ENCODE data around the gene TAB3.
"Not testable (repeated sequence)": the region's sequence is repeated elsewhere in the genome, so short reads cannot be mapped to it uniquely, and the experiment has no call there.

TAB3 gene

DNA sequence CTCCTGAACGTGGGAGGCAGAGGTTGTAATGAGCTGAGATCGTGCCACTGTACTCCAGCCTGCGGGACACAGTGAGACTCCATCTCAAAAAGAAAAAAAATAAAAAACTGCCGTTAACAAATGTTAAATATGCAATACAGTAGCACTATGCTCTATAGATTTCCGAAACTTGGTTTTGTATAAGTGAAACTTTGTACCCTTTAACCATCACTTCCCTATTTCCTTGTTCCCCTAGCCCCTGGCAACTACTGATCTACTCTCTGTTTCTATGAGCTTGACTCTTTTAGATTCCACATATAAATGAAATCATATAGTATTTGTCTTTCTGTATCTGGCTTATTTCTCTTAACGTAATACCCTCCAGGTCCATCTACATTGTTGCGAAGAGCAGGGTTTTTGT, 74.1 kb downstream of the TAB3 start:
- no peak for DNase-seq (ENCODE audit: low read depth)

DNA sequence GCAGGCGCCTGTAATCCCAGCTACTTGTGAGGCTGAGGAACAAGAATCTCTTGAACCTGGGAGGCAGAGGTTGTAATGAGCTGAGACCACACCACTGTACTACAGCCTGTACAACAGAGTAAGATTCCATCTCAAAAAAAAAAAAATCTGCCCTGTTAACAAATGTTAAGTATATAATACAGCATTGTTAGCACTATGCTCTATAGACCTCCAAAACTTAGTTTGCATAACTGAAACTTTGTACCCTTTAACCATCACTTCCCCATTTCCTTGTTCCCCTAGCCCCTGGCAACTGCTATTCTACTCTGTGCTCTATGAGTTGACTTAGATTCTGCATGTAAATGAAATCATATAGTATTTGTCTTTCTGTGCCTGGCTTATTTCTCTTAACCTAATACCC, 76.7 kb downstream of the TAB3 start:
- no peak for DNase-seq (ENCODE audit: low read depth)

DNA sequence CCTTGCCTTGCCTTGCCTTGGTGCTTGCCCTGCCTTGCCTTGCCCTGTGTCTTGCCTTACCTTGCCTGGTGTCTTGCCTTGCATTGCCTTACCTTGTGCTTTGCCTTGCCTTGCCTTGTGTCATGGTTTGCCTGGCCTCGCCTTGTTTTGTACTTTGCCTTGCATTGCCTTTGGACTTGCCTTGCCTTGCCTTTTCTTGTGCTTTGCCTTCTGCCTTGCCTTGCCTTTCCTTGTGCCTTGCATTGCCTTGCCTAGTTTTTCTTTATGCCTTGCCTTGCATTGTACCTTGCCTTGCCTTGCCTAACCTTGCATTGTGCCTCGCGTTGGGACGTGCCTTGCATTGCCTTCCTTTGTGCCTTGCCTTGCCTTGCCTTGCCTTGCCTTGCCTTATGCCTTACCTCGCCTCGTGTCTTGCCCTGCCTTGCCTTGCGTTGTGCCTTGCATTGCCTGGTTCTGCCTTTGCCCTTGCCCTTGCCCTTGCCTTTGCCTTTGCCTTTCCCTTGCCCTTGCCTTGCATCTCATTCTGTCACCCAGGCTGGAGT, 82.8 kb downstream of the TAB3 start:
- DNase-seq (ENCODE audit: low read depth), result no peak

DNA sequence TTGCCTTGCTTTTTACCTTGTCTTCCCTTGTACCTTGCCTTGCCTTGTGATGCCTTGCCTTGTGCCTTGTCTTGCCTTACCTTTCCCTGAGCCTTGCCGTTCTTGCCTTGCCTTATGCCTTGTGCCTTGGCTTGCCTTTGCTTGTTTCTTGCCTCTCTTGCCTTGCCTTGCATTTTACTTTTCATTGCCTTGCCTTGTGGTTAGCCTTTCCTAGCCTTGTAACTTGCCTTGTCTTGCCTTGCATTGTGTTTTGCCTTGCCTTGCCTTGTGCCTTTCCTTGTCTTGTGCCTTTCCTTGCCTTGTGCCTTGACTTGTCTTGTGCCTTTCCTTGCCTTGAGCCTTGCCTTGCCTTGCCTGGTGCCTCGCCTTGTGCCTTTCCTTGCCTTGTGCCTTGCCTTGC, 84.6 kb downstream of the TAB3 start:
- DNase-seq (ENCODE audit: low read depth), result no peak

DNA sequence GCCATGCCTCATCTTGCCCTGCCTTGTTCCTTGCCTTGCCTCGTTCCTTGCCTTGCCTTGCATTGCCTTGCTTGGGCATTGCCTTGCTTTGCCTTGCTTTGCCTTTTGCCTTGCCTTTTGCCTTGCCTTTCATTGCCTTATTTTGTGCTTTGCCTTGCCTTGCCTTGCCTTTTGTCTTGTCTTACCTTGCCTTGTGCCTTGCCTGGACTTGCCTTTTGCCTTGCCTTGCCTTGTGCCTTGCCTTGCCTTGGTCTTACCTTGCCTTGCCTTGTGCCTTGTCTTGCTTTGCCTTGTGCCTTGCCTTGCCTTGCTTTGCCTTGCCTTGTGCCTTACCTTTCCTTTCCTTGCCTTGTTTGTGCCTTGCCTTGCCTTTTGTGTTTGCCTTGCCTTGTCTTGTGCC, 88.2 kb downstream of the TAB3 start:
- DNase-seq (ENCODE audit: low read depth), result no peak

DNA sequence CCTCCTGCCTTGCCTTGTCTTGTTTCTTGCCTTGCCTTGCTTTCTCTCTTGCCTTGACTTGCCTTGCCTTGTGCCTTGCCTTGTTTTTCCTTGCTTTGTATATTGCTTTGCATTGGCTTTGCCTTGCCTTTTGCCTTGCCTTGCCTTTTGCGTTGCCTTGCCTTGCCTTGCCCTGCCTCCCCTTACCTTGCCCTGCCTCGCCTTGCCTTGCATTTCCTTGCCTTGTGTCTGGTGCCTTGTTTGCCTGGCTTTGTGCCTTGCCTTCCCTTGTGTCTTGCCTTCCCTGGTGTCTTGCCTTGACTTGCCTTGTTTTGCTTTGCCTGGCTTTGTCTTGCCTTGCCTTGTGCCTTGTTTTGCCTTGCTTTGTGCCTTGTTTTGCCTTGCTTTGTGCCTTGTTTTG, 89.7 kb downstream of the TAB3 start:
- DNase-seq (ENCODE audit: low read depth), result no peak

DNA sequence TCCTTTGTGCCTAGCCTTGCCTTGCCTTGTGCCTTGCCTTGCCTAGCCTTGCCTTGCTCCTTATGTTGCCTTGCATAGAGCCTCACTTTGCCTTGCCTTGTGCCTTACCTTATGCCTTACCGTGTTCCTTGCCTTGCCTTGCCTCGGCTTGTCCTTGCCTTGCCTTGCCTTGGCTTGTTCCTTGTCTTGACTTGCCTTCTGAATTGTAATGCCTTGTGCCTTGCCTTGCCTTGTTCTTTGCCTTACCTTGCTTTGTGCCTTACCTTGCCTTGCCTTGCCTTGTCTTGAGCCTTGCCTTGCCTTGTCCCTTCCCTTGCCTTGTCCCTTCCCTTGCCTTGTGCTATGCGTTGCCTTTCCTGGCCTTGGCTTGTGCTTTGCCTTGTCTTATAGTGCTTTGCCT, 90.2 kb downstream of the TAB3 start:
- DNase-seq (ENCODE audit: low read depth), result no peak

DNA sequence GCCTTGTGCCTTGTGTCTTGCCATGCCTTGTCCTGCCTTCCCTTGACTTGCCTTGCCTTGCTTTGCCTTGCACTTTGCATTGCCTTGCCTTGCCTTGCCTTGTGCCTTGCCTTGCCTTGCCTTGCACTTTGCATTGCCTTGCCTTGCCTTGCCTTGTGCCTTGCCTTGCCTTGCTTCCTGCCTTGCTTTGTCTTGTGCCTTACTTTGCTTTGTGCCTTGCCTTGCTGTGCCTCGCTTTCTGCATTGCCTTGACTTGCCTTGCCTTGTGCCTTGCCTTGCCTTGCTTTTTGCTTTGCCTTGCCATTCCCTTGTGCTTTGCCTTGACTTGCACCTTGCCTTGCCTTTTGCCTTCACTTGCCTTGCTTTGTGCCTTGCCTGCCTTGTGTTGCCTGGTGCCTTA, 91.8 kb downstream of the TAB3 start:
- not testable (repeated sequence) for DNase-seq (ENCODE audit: low read depth)

DNA sequence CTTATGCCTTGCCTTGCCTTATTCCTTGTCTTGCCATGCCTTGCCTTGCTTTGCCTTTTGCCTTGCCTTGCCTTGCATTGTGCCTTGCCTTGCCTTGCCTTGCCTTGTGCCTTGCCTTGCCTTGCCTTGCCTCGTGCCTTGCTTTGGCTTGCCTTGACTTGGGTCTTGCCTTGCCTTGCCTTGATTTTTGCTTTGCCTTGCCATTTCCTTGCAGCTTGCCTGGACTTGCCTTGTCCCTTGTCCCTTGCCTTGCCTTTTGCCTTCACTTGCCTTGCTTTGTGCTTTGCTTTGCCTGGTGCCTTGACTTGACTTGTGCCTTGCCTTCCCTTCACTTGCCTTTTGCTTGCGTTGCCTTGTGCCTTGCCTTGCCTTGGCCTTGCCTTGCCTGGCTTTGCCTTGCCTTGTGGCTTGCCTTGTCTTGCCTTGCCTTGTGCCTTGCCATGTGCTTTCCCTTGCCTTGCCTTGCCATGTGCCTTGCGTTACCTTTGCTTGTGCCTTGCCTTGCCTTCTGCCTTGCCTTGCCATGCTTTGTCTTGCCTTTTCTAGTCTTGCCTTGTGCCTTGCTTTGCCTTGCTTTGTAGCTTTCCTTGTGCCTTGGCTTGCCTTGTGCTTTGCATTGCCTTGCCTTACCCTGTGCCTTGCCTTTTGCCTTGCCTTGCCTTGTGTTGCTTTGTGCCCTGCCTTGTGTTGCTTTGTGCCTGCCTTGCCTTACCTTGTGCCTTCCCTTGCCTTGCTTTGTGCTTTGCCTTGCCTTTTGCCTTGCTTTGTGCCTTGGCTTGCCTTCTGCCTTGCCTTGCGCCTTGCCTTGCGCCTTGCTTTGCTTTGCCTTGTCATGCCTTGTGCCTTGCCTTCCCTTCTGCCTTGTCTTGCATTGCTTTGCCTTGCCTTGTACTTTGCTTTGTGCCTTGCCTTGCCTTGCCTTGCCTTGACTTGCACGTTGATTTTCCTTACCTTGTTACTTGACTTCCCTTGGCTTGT, 92.8 kb downstream of the TAB3 start:
- DNase-seq (ENCODE audit: low read depth), result no peak

DNA sequence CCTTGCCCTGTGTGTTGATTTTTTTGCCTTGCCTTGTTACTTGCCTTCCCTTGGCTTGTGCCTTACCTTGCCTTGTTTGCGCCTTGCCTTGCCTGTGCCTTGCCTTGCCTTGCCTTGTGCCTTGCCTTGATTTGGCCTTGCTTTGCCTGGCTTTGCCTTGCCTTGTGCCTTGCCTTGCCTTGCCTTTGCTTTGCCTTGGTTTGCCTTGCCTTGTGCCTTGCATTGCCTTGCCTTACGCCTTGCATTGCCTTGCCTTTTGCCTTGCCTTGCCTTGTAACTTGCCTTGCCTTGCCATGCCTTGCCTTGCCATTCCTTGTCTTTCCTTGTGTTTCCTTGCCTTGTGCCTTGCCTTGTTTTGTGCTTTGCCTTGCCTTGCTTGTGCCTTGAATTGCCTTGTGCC, 94.6 kb downstream of the TAB3 start:
- no peak for DNase-seq (ENCODE audit: low read depth)

DNA sequence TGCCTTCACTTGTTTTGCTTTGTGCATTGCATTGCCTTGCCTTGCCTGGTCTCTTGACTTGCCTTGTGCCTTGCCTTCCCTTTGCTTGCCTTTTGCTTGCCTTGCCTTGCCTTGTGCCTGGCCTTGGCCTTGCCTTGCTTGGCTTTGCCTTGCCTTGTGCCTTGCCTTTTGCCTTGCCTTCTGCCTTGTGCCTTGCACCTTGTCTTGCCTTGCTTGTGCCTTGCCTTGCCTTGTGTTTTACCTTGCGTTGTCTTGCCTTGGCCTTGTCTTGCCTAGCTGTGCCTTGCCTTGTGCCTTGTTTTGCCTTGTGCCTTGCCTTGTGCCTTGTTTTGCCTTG, 95.3 kb downstream of the TAB3 start:
- DNase-seq (ENCODE audit: low read depth), result no peak

DNA sequence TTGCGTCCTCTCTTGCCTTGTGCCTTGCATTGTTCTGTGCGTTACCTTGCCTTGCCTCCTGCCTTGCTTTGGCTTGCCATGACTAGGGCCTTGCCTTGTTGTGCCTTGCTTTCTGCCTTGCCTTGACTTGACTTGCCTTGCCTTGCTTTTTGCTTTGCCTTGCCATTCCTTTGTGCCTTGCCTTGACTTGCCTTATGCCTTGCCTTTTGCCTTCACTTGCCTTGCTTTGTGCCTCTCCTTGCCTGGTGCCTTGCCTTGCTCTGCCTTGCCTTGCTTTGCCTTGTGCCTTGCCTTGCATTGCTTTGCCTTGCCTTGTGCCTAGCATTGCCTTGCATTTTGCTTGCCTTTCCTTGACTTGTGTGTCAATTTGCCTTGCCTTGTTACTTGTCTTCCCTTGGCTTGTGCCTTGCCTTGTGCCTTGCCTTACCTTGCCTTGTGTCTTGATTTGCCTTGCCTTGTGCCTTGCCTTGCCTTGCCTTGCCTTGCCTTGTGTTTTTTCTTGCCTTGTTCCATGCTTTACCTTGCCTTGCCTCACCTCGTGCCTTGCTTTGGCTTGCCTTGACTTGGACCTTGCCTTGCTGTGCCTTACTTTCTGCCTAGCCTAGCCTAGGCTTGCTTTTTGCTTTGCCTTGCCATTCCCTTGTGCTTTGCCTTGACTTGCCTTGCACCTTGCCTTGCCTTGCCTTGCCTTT, 95.8 kb downstream of the TAB3 start:
- no peak for DNase-seq (ENCODE audit: low read depth)

DNA sequence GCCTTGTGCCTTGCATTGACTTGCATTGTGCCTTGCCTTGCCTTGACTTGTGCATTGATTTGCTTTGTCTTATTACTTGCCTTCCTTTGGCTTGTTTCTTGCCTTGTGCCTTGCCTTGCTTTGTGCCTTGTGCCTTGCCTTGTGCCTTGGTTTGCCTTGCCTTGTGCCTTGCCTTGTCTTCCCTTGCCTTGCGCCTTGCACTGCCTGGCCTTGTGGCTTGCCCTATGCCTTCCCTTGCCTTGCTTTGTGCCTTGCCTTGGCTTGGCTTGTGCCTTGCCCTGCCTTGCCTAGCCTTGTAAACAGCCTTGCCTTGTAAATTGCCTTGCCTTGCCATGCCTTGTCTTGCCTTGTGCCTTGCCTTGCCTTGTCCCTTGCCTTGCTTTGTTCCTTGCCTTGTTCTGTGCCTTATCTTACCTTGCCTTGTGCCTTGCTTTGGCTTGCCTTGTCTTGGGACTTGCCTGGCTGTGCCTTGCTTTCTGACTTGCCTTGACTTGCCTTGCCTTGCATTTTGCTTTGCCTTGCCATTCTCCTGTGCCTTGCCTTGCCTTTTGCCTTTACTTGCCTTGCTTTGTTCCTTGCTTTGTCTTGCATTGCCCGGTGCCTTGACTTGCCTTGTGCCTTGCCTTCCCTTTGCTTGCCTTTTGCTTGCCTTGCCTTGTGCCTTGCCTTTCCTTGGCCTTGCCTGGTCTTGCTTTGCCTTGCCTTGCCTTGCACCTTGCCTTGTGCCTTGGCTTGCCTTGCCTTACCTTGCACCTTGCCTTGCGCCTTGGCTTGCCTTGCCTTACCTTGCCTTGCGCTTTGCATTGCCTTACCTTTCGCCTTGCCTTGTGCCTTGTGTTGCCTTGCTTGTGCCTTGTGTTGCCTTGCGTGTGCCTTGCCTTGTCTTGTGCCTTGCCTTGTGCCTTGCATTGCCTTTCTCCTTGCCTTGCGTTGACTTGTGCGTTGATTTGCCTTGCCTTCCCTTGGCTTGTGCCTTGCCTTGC, 97.5 kb downstream of the TAB3 start:
- DNase-seq (ENCODE audit: low read depth), result no peak

DNA sequence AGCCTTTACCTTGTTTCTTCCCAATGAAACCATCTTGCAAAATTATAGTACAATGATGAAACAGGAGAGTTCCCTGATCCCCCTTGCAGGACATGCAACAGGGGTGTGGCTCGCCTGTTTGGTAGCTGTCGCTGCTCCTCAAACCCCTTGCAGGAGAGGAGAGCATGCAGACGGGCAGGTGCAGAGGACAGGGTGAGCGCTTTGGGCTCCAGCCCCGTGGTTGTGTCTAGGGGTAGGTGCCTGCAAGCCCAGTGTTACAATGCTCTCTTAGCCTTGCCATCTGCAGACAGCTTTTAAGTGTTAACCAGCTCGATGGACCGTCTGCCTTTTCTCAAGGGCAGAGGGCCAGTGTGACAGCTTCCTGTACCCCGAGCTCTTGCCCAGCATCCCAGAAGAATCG, 102.0 kb downstream of the TAB3 start:
- DNase-seq (ENCODE audit: low read depth), result no peak

DNA sequence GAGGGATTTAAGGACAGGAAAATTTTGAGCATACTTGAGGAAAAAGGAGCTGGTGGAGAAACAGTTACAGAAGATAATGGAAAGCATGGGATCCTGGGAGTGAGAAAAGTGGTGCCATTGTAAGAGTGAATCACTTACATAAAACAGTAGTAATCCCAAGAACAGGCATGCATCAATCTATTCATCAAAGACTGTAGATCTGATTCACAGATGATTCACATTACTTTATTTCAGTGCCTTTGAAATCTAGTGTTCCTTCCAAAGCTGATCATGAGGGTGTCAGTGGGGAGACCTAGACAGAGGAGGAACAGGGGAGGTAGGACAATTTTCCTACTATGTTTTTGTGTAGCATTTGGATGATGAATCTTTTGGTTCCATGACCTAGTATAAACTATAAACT, 102.7 kb downstream of the TAB3 start:
- no peak for DNase-seq (ENCODE audit: low read depth)

DNA sequence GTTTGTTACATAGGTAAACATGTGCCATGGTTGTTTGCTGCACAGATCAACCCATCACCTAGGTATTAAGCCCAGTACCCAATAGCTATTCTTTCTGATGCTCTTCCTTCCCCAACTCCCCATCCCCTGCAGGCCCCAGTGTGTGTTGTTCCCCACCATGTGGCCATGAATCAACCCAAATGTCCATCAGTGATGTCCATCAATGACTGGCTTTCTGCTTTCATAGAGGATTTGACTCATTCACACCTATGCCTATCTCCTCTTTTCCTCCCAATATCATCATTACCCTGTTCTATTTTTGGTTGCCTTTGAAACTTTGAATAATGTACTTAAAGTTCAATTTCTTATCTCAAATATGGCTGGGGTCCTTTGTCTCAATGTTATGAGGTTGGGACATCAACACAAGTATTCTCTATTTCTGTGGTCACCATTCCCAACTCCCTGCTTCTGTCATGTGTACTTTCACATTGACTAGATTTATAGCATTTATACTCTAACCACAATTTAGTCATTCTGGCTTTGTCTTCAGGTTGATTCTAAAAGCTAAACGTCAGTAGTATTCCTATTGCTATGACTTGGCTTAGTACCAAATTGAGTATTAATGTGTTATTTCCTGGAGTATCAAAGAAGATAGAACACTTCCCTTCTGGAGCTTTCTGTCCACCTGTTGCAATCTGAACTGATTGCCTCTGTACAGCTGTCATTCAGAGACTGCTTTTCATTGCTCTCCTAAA, 107.2 kb downstream of the TAB3 start:
- DNase-seq (ENCODE audit: low read depth), result no peak

DNA sequence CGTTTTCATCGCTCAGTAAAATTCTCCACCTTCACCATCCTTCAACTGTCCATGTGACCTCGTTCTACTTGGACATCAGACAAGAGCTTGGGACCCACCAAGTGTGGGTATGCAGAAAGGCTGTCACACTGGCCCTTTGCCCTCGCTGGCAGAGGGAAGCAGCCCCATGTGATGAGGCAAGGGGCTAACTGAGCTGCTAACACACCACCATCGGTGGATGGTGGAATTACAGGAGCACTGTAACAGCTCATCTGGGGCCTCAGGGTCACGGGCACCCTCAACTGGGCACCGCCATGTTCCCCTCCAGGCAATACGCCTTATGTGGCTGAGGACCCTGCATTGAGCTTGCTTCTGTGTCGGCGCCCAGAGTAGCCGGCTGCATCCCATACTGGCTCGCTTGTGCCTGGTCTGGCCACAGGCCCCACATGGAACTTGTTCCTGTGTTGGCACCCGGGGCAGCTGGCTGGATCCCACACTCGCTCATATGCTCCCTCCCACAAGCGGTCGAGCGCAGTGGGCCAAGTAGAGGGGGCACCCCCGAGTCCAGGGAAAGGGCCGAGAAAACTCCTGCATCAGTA, 109.5 kb downstream of the TAB3 start:
- no peak for DNase-seq (ENCODE audit: low read depth)

DNA sequence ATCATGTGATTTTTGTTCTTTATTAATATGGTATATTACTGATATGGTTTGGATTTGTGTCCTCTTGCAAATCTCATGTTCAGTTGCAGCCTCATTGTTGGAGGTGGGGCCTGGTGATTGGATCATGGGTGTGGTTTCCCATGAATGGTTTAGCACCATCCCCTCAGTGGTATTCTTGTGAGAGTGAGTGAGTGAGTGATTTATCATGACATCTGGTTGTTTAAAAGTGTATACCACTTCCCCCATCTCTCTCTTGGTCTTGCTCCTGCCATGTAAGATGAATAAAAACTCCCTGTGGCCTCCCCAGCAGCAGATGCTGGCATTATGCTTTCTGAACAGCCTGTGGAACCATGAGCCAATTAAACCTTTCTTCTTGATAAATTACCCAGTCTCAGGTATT, 111.5 kb downstream of the TAB3 start:
- no peak for DNase-seq (ENCODE audit: low read depth)

Measured in non-pigmented ciliary epithelial cell (primary cell).